Adrenal gland (tissue), 5 donors: ENCODE measurements around the gene FABP1.

ENCODE experiments used
- CTCF ChIP-seq, 6 experiments: fragments of 450-650 bp in 4 of 6; fragments of 200-600 bp in 2 of 6; sonication (generic) in 1 of 6; IDR thresholded peaks; 1 replicate in 5 of 6; 2 replicates in 1 of 6; pipeline versions ENCODE4 v1.5.1 to v1.8.0; 2016 to 2021; ENCODE audit warnings: antibody characterized with exemption in 6 of 6, mild to moderate bottlenecking in 2 of 6, moderate library complexity in 1 of 6
- POLR2A ChIP-seq, 2 donors: fragments of 450-650 bp; IDR thresholded peaks; one replicate each; pipeline ENCODE4 v1.6.1; 2017; ENCODE audit warnings: antibody characterized with exemption in 2 of 2, mild to moderate bottlenecking in 2 of 2, moderate library complexity in 1 of 2
- donor health status: DM: no; HTN: no; CAD: no.

- TF ChIP-seq CTCF (IDR thresholded peaks at IDR 0.05) (no peak), POLR2A (IDR thresholded peaks at IDR 0.05) (no peak)
Observed at GRCh38 chr2:88088999-88089398, 38.9 kb downstream of the FABP1 start.
